NCI-H1436 treated with DMSO at 0.1 percent for 48 hours (cell line): ENCODE measurements around the gene SCG2.
A peak's percentile ranks its signal among the peaks of the same experiment; 100 is the strongest.
"Not testable (repeated sequence)": the region's sequence is repeated elsewhere in the genome, so short reads cannot be mapped to it uniquely, and the experiment has no call there.

Source experiments
- DNase-seq: peaks from one replicate; lab custom pipeline; 2025; lab: John Stamatoyannopoulos, UW

Gene SCG2

DNA sequence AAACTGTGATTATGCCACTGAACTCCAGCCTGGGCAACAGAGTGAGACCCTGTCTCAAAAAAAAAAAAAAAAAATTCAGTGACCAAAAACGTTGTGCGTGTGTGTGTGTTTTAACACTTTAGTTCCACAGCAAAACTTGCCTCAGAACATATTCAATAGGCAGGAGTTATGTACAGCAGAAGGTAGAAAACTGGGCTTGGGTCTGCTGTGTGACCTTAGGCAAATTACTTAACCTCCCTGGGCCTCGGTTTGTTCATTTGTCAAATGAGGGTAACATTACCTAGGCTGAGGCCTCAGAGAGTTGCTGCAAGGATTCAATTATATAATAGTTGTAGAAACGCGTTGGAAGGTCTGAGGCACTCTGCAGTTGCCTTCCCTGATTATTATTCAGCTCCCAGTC, 10.3 kb upstream of the SCG2 start:
- no peak for DNase-seq

DNA sequence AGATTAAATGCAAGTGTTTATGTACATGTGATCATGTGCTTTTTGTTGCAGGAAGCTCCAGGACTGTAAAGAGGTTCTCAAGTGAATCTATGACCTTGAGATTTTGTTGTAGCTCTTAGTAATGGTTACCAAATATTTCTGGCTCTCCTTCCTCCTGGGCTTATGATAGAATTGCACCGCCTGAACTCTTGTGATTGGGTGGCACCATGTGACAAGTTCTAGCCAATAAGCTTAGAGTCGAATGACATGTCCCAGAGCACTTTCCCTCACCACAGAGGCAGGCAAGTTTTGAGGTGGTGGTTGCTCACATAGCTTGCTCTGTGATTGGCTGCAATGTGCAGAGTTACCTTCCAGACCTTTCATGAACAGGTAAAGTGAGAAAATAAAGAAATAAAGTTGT, 8.9 kb upstream of the SCG2 start:
- DNase-seq, result no peak

DNA sequence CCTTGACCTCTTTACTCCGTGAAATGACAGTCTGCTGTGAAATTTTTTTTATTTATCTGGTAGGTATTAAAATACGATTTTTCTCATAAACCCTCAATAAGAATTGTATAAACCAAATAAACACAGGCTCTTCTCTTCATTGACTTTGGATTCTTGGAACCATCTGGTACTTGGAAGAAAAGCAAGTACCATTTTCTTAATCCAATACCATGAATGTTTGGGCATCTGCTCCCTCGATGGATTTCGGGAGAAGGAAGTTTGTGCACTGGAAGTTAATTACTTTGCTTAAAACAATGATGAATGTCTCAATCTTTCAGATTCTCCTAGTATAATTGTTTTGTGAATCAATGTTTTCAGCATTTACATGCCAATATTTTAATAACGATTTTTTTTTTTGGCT, 5.3 kb upstream of the SCG2 start:
- DNase-seq, result no peak

DNA sequence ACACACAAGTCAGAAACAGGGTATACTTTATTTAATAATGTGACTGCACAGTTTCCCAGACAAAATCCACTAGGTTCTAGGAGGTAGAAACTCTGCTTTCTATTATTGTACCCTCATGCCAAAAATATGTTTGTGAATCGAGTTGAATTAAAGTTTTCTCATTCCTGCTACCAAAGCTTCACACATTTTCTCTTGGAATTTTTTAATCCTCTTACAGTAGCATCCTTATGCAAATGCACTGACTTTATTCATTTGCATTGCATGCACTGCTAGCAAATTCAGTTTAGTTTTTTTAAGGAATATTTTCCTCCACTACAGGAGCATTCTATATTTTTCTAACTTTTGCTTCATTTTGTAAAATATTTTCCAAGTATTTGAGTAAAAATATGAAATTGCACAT, 4.8 kb upstream of the SCG2 start:
- DNase-seq, result no peak

DNA sequence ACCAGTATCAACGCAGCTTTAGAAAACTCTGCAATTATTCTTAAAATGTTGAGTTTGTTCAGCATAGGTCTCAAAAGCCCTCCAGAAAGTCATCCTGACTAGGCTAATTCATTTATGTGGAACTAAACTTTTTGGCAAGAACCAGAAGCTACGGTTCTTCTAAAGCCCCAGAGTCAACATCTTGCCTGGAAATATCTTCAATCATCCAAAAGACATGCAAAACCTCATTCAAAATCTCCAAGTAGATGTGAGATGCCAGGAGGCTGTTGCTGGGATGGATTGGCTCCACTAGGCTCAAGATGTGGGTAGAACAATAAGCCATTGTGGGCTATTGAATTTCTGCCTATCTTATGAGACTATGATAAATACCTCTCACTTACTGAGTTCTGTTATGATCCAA, 2.1 kb upstream of the SCG2 start:
- DNase-seq, result no peak

DNA sequence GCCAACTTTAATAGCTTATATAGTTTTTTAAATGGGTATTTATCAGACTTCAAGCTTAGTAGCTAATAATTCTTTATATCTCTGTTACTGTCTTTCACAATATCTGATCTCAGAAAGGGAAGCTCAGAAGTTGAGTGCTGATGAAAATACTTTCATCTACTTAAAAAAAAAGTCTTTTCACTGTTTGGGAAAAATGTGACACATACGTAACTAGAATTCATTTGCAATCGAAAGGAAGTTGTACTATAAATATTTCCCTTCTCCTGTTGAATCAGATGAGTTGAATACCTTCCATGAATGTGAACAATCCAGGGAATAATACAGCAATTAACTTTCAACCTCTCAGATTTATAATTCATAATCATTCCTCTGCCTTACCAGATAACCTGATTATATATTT, 811 bp upstream of the SCG2 start:
- no peak for DNase-seq

DNA sequence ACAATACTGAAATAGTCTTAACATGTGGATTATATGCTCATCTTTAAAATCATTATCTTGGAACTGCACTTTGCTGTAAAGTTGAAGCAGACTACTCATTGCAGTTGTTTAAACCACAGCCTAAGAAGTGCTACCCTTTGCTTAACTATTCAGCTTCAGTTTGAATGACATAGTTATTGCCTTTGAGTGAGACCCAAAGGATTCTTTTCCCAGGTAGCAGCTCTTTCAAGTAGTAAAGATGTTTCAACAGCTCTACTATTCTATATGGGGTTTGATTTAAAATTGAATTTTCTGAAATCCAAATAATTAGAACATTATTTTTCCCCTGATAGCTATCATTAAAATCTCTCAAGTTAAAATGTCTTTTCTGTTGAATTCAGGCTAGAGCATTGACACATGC, 1.1 kb downstream of the SCG2 start:
- DNase-seq, result no peak

DNA sequence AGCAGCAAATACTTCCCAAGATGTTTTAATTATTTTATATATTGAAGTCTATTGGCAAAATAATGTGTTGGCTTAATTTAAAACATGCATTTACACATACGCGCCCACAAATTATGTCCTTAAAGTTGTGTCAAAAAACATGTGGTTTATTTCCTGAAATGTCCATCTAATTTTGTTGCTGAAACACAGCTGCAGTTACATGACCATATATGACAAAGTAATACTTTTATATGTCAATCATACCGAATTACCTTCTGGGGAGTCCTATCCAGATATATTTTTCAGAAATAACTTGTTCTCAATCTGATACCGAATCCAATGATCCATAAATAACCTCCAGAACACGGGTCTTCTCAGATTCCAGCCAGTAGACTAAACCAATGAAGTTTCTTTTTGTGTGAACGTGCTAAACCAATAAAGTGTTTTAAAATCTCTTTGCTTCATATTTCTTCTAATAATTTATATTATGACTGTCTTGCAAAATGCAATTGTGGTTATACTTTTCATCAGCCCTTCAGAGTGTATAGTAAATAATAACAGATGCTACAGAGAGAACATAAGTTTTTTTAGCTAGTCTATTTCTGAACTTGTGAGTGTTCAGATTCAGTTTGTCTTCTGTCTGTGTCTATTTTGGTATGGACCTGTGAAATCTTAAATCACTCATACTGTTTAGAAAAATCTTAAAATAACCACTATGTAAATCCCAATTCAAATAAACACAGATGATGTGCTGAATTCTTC, 2.4 kb downstream of the SCG2 start:
- DNase-seq, result no peak

DNA sequence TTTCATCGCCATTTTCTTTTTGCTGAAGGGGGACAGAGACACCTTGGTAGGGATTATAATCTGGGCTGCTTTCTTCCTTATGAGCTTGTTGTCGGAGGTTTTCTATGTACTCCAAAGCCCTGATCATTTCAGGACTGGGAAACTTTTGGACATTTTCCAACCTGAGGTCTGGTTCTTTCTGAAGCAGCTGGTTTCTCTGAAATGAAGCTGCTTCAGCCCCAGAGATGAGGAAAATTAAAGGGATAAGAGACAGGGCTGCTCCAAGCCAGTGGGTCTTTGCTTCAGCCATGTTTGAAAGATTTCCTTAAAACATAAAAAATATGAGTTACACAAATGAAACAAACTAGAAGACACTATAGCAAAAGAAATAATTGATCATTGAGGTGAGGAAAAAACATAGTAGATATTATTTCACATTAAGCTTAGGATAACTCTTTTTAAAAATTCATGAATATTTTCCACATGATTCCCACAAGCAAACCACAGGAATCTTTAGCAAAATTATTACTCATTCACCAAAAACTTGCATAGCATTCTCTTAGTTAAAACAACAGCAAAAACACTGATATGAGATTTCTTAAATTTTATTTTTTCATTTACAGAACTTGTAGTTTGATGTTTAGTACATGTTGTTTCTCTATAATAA, 3.0 kb downstream of the SCG2 start:
- DNase-seq, result no peak

DNA sequence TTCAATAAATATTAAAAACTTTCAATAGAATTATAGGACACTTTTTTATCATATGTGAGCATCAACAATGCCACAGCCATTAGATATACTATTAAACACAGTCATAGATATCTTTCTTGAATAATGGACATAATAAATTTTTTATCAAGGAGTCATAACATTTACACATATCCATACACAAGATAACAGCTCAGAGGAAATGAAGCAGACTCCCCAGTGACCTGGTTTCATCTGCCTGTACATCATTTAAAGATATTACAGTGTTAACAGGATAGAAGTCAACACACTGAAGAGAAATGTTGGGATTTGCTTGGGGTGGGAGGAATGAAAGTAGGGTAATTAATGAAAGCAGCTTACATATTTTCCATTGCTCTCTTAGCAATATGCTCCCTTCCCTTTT, 5.1 kb downstream of the SCG2 start:
- no peak for DNase-seq

DNA sequence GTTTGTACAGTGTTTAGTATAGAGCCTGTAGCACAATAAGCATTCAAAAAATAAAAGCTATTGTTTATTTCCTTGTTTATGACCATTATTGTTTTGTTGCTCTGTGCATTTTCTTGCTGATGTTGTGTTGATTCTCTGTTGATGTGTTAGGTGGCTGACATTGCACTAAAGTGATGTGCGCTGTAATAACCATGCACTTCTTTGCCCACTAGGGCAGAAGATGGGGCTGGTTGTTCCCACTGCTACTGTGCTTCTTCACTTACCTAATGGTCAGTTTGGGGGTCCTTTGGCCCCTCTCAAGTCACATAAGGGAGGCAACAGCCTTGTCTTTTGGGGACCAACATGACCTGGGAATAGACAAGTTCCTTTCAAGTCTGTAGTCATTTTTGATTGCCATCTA, 6.0 kb downstream of the SCG2 start:
- DNase-seq, result no peak

DNA sequence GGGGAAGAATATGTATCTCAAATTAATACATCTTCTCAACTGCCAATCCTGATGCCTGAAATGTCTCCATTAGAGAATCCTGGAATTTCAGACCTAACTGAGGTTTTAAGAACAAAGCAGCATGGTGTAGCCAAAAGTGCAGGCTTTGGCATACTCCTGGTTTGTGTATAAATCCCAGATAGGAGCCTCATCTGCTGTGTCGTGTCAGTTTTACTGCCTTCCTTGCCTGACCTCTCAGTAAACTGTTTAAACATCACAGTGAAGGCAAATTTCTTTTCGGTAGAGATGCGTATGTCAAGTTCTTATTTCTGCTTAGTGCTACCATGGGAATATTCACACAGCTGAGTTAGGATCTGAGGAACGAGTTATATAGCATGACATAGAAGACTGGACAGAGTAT, 7.3 kb downstream of the SCG2 start:
- DNase-seq, result no peak

DNA sequence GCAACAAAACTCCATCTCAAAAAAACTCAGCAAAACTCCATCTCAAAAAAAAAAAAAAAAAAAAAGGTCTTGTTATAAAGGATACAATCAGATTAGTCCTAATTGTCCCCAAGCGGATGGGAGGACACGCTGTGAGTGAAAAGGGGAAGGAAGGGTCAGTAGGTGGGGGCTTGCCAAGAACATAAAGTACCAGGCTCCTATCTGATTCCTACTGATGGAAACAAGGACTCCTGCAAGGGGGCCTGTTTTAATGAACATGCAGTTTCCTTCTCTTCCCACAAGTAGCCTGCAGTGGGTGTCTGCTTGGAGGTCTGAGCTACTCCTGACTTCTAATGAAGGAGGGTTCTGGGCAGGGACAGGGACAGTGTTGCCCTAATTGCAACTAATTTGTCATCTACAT, 7.9 kb downstream of the SCG2 start:
- DNase-seq, result no peak

DNA sequence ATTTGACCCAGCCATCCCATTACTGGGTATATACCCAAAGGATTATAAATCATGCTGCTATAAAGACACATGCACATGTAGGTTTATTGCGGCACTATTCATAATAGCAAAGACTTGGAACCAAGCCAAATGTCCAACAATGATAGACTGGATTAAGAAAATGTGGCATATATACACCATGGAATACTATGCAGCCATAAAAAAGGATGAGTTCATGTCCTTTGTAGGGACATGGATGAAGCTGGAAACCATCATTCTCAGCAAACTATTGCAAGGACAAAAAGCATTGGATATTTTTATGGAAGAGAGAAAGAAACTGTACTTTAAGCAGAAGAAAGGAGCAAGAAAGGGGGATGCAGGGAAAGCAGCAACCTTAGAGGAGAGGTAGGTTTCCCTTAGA, 9.5 kb downstream of the SCG2 start:
- not testable (repeated sequence) for DNase-seq

DNA sequence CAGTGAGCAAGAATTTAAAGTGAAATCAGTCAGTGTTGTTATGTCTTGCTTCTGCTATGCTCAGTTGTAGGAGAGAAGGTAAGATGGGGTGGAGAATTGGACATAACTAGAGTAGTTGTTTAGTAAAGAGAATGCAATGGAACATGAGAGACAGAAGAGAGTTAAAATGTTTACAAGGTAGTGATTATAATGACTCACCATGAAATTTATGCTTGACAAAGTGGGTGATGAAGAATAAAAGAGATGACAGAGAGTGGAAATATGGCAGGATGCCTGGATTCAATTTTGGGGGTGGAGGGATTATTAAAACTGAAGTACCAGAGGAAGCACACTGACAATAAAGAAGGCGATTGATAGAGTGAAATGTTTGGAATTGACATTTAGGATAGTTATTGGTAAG, 10.6 kb downstream of the SCG2 start:
- peak; percentile 98 for DNase-seq

DNA sequence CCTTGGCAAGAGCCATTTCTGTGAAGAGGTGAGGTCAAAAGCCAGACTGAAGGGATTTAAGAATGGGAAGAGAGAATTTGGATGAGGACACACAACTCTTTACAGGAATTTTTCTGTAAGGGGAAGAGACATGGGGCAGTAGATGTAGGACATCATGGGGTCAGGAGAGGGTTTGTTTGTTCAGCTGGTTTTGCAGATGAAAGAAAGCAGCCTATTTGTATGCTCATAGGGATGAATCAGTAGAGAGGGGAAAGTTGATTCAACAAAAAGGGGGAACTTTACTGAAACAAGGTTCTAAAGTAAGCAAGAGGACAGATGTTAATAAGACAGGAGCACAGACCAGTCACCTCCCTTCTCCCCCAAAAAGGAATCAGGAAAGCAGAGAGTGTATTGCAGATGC, 11.2 kb downstream of the SCG2 start:
- DNase-seq, result no peak

DNA sequence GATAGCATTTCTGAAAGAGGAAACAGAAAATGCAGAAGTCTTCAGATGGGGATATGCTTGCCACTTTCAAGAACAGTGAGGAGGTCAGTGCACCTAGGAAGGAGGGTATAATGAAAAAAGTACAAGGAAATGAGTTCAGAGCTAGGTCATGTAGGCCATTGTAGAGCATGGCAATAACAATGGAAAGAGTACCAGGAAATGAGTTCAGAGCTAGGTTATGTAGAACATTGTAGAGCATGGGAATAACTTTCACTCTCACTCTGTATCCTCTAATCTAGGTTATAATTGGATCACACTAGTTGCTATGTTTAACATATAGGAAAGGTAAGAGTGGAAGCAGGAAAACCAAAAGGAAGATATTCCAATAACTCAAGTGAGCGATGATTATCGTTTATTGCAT, 12.3 kb downstream of the SCG2 start:
- DNase-seq, result no peak

DNA sequence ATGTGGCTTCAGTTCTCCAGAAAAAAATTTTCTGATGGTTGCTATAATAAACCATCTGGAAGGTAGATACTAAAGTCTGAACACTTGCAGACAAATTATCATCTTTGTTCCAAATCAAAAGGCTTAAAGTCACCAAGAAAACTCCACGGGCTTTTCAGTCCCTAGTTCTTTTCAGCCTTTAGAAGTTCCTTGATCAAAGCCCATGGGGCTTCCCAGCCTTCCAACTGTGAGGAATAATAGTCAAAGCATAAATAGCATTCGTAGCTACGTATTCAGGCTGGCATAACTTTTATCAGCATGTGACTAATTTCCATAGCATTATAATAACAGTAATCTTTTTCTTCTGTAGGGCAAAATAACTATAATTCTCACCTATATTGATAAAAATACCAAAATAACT, 13.9 kb downstream of the SCG2 start:
- no peak for DNase-seq

DNA sequence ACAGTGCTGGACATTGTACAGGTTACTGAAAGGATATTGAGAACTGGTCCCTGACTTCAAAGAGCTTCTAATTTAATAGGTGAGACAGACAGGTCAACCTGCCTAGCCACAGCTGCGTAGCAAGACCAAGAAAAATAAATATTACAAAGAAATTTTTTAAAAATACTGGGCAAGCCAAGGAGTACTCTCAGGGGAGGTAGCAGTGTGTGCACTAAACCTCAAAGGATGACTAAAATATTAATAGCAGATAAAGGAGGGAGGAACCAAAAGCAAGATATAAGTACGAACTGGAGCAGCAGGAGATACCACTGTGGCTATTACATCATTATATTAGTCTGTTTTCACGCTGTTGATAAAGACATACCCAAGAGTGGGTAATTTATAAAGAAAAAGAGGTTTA, 14.9 kb downstream of the SCG2 start:
- no peak for DNase-seq

DNA sequence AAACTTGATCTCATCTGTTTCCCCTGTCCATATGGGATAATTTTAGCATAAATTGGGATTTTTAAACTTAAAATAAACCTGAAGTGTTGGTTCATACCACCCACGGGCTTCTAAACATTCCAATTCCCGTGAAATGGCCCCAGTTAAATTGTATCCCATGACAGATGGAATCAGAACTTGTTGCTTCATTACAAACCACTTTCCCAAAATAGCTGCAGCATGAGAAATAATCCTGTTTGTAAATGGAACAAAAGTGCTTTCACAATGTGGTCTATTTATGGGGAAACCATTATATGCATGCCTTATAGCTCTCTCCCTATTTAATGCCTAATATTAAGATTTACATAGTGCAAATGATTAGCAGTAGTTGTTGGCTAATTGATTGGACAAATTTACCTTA, 15.9 kb downstream of the SCG2 start:
- peak; percentile 68 for DNase-seq

DNA sequence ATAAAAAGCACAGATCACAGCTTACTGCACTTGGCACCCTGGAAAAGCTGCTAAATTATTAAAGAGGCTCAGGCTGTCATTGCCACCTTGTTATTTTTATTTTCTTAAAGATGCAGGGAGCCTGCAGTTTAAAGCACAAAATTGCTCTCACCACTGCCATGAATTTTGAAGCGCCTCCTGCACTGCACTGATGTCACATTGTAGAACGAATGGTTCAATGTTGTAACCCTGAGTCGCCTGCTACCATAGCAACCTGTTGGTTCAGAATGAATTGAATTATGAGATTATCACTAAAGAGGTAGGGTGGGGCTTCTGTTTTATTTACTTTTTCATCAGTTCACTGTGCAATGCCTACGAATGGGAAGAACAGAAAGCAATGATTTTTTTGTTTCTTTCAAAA, 16.5 kb downstream of the SCG2 start:
- DNase-seq, result peak; percentile 83

DNA sequence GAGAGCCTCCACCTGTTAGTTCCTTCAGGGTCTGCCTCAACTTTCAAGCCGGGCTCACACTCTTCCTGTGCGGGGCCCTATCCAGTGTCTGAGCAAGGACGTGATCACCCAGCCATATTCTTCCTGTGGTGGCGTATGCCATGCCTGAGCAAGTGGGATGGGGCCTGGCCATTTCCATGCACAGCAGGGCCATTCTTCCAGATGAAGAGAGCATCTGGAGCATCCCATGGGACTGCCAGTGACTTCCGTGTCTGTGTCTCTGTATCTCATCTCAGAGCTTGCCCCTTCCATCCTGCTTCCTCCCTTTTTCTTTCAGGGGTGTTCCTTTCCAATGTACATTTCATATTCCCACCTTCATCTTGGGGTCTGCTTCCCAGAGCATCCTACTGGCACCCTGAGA, 20.2 kb downstream of the SCG2 start:
- no peak for DNase-seq

DNA sequence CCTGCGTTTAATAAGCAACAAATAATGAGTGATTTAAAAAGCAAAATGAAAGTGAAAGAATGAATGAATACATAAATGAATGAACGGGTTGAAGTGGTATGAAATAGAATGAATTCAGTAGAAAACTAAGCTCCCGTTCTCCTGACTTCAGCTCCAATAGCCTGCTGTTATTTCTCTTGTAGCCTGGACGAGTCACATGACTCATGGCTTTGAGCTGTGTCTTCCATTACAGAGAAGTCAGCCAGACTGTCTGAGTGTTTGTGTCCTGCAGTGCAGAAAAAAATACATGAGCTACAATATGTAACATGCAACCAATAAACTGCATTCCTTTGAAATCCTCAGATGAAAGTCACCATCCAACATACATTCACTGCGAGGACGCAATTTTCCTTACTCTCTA, 21.2 kb downstream of the SCG2 start:
- DNase-seq, result no peak

DNA sequence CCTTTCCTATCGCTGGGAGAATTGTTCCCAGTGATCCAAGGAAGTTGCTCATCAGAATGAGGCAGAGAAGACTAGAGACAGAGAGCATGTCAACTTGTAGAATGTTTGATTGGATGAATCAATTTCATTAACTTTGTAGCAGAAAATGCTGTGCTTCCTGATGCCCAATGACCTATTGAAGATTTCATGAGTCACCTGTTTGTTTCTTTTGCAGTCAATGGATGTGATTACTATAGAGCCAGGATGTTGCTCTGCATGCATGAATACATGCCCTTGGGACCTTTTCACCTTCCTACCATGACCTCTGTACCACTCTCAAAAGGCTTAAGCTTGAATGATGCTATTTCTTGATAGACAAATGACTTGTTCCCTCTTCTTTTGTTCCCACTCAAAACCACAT, 23.3 kb downstream of the SCG2 start:
- DNase-seq, result no peak
